Ishikawa (cell line): Measurements from ENCODE around the gene EPS8L3.

Experiments
- CEBPB ChIP-seq: IDR thresholded peaks from 2 replicates; pipeline ENCODE4 v1.6.1; 2012
- REST ChIP-seq: IDR thresholded peaks from 2 replicates; pipeline ENCODE4 v1.6.1; 2012; ENCODE audit warnings: low read depth, mild to moderate bottlenecking

GRCh38 chr1:109762821-109763645 lies 690 bp downstream of the EPS8L3 start:
- no peak for TF ChIP-seq CEBPB
- no peak for TF ChIP-seq REST
